GM12878 (cell line): Measurements from ENCODE around the gene SMARCAL1. TPM values are rescaled to one million over a fixed set of nuclear protein-coding genes. Genes with fewer than 3 reads are reported as not detected.

Experiments used
- ATAC-seq: fragments of 200-7000 bp; cut with Tn5 transposase; 3 replicates; pipeline ENCODE4 v1.9.1; 2020; ENCODE audit warnings: mild to moderate bottlenecking, moderate library complexity
- BruUV-seq: library from RNA; stranded (reverse); fragments of 400-500 nt; replicated peaks from 2 replicates; lab custom pipeline; 2021; lab: Mats Ljungman, UMichigan
- CTCF ChIA-PET: fragments of 300-600 bp; sonication (Branson Sonifier 250); formaldehyde crosslinking; extraction: SDS; loops from one replicate; lab custom pipeline; 2021; ENCODE audit warnings: inconsistent platforms; lab: Yijun Ruan, JAX
- POLR2A ChIA-PET: fragments of 350-600 bp; formaldehyde crosslinking; extraction: SDS; loops from one replicate; lab custom pipeline; 2021; ENCODE audit warnings: inconsistent platforms; lab: Charles Lee
- RAD21 ChIA-PET: fragments of 300-600 bp; sonication (Branson Sonifier 250); formaldehyde crosslinking; loops from one replicate; lab custom pipeline; 2023; ENCODE audit warnings: antibody characterized with exemption; ENCODE audit not compliant: unreplicated experiment; lab: Charles Lee
- SMC1A ChIA-PET: fragments of 300-600 bp; sonication (Branson Sonifier 250); formaldehyde crosslinking; loops from one replicate; lab custom pipeline; 2023; ENCODE audit not compliant: unreplicated experiment, uncharacterized antibody; lab: Charles Lee
- DNase-seq: peaks from one replicate; pipeline ENCODE4 v3.0.0-alpha.2; 2011; ENCODE audit warnings: low read depth, low spot score
- FAIRE-seq: peaks from 3 replicates; lab custom pipeline; 2011; peaks lifted over from hg19 to GRCh38; lab: Jason Lieb, UNC
- H2AFZ ChIP-seq: 2 replicates; pipeline ENCODE4 v1.6.0; 2011; ENCODE audit warnings: low read depth, low read length, control low read depth; ENCODE audit not compliant: control insufficient read depth
- H3K27ac ChIP-seq: 2 replicates; pipeline ENCODE4 v1.5.1; 2011; ENCODE audit warnings: control low read depth; ENCODE audit not compliant: control insufficient read depth, insufficient read depth
- H3K27me3 ChIP-seq, 2 experiments: replicated peaks in 1 of 2; 2 replicates each; pipeline versions ENCODE4 v1.6.0 to v1.6.1; 2011; ENCODE audit warnings: low read length in 1 of 2; ENCODE audit not compliant: control insufficient read depth in 2 of 2, insufficient read depth in 2 of 2
- H3K36me3 ChIP-seq, 2 experiments: 2 replicates each; pipeline ENCODE4 v1.5.1; 2011; ENCODE audit warnings: low read length in 1 of 2; ENCODE audit not compliant: control insufficient read depth in 2 of 2, insufficient read depth in 2 of 2
- H3K4me1 ChIP-seq: 2 replicates; pipeline ENCODE4 v1.6.1; 2011; ENCODE audit warnings: mild to moderate bottlenecking, low read length, moderate library complexity, mixed read lengths; ENCODE audit not compliant: control insufficient read depth, insufficient read depth
- H3K4me2 ChIP-seq: 2 replicates; pipeline ENCODE4 v1.6.0; 2011; ENCODE audit warnings: control low read depth; ENCODE audit not compliant: control insufficient read depth, insufficient read depth
- H3K4me3 ChIP-seq: fragments of 200-600 bp; sonication (generic); 2 replicates; pipeline ENCODE4 v1.5.1; 2016
- H3K79me2 ChIP-seq: 2 replicates; pipeline ENCODE4 v1.6.0; 2011; ENCODE audit warnings: low read length; ENCODE audit not compliant: control insufficient read depth, insufficient read depth
- H3K9ac ChIP-seq: 2 replicates; pipeline ENCODE4 v1.8.0; 2011; ENCODE audit warnings: low read length, control low read depth, mixed read lengths; ENCODE audit not compliant: control insufficient read depth, insufficient read depth
- H3K9me3 ChIP-seq: replicated peaks from 3 replicates; pipeline ENCODE4 v1.5.1; 2011; ENCODE audit warnings: mild to moderate bottlenecking, low read length; ENCODE audit not compliant: control insufficient read depth, insufficient read depth
- H4K20me1 ChIP-seq: 2 replicates; pipeline ENCODE4 v1.6.0; 2011; ENCODE audit not compliant: control insufficient read depth, insufficient read depth
- KLF5 ChIP-seq: fragments of 450-650 bp; IDR thresholded peaks from 2 replicates; pipeline ENCODE4 v1.6.1; 2014; ENCODE audit warnings: mild to moderate bottlenecking; ENCODE audit not compliant: partially characterized antibody
- NR2C2 ChIP-seq: IDR thresholded peaks from 2 replicates; pipeline ENCODE4 v1.6.1; 2011; ENCODE audit warnings: borderline replicate concordance, low read depth; ENCODE audit not compliant: control insufficient read depth, insufficient read length
- SREBF1 ChIP-seq: IDR thresholded peaks from 2 replicates; pipeline ENCODE4 v1.6.1; 2012; ENCODE audit warnings: mild to moderate bottlenecking, low read length
- TCF3 ChIP-seq: IDR thresholded peaks from 2 replicates; pipeline ENCODE4 v1.6.1; 2012; ENCODE audit warnings: low read depth, mild to moderate bottlenecking, low read length, borderline replicate concordance; ENCODE audit not compliant: insufficient read depth
- WGBS: methylation state at CpG from one replicate; pipeline ENCODE4 v1.1.6; 2016; ENCODE audit warnings: low lambda C conversion rate; ENCODE audit not compliant: insufficient replicate concordance, insufficient coverage; ENCODE audit errors: missing lambda C conversion rate; 5-methylcytosine and 5-hydroxymethylcytosine counted together
- in situ Hi-C: fragments of 300-500 bp; cut with MboI; formaldehyde crosslinking; loops from 9 replicates; pipeline ENCODE4 v1.14.3; 2018; ENCODE audit warnings: mixed read lengths
- intact Hi-C: fragments of 100-400 bp; cut with micrococcal nuclease; formaldehyde crosslinking; loops from one replicate; pipeline ENCODE4 v1.14.2; 2022; ENCODE audit not compliant: unreplicated experiment
- polyA plus RNA-seq, 11 experiments: library from polyadenylated mRNA; depleted of rRNA in 4 of 11; unstranded in 6 of 11; stranded (reverse) in 5 of 11; fragments of >200 nt; fragmentation: Nextera tagmentation in 4 of 11; fragmentation: Illumina TruSeq in 1 of 11; extraction: Ambion mirVana in 4 of 11; extraction: Trizol in 1 of 11; gene quantifications; 1 replicate in 1 of 11; 2 replicates in 10 of 11; pipeline versions ENCODE4 v1.2.1 to v1.2.3, GENCODE V29; 2011 to 2016; ENCODE audit warnings: inconsistent platforms in 2 of 11, missing spikeins in 2 of 11, low read depth in 1 of 11
- total RNA-seq, 4 experiments: library from RNA; depleted of rRNA in 3 of 4; stranded (reverse); fragments of >200 nt in 3 of 4; fragmentation: Illumina TruSeq in 1 of 4; extraction: Trizol in 1 of 4; gene quantifications; 2 replicates each; pipeline versions ENCODE4 v1.2.1 to v1.2.3, GENCODE V29; 2013 to 2021
- TF ChIP-seq, protein P1 (sequence below): fragments of 450-650 bp; IDR thresholded peaks from 2 replicates; pipeline ENCODE4 v1.6.1; 2017; ENCODE audit warnings: mild to moderate bottlenecking, low read depth, inconsistent platforms; ENCODE audit not compliant: poor library complexity, severe bottlenecking
- TF ChIP-seq, protein P2 (sequence below): IDR thresholded peaks from 2 replicates; pipeline ENCODE4 v1.6.1; 2012; ENCODE audit warnings: low read depth, low read length, improper control_type of control experiment
- TF ChIP-seq, protein P3 (sequence below): IDR thresholded peaks from 2 replicates; pipeline ENCODE4 v1.6.1; 2012; ENCODE audit warnings: low read depth, low read length, improper control_type of control experiment

The SMARCAL1 gene
- total and polyA plus RNA-seq, 10 of the 15 experiments (the other 5 are each of a cell fraction or from before 2014, with no cell fraction given): 10.8 to 32.9 (median 21.8) TPM

DNA sequence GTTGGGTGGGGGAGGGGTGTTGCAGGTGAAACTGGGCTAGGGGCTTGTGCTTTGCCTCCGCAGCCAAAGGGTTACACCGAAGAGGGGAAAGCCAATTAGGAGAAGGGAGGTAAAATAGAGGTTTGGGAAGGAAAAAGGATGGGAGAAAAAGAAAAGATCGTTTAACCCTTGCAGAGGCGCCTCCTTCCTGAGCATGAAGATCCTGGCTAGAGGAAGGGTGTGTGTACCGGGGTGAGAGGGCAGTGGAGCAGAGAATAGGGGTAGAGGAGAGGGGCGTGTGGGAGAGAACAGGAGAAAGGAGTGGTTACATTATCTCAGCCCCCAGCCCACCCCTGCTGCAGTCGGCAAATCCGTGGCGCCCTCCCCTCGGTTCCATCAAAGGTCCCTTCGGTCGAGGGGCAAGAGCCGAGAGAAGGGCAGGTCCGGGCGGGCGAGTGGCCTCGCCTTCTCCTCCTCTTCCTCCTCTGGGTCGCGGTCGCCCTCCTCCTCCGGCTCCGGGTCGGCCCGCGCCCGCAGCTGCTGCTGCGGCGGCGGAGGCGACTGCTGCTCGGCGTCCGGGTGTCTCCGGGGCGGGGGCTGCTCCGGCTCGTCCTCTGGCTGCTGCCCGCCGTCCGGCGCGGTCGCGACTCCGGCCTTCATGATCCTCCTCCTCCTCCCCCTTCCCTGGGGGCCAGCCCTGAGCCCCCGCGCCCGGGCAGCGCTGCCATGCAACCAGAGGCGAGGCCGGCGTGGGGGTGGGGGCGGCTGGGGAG, 41.1 kb upstream of the SMARCAL1 start:
- 31% methylated on average over 43 of the region's 53 CpGs for WGBS

More for the DNA sequence above, 41.1 kb upstream of the SMARCAL1 start:
- Histone ChIP-seq H3K4me2 (no peak overlapping the region), H2AFZ (no peak overlapping the region), H3K27me3 (peaks cover 4 to 6% of the 10 kb centered on the region in 2 experiments; a peak in 3 of 4 replicates), H3K4me3 (no peak overlapping the region), H3K4me1 (no peaks in the 10 kb centered on the region), H3K79me2 (no peaks in the 10 kb centered on the region), H3K9ac (no peak overlapping the region), H3K27ac (no peak overlapping the region), H4K20me1 (no peaks in the 10 kb centered on the region), H3K9me3 (no peaks in the 10 kb centered on the region), H3K36me3 (no peaks in the 10 kb centered on the region)
- BruUV-seq: no TSS peak
- ChIA-PET RAD21 (no interaction called here), POLR2A (no interaction called here), SMC1A (no interaction called here), CTCF (no interaction called here)
- TF ChIP-seq, protein P1, sequence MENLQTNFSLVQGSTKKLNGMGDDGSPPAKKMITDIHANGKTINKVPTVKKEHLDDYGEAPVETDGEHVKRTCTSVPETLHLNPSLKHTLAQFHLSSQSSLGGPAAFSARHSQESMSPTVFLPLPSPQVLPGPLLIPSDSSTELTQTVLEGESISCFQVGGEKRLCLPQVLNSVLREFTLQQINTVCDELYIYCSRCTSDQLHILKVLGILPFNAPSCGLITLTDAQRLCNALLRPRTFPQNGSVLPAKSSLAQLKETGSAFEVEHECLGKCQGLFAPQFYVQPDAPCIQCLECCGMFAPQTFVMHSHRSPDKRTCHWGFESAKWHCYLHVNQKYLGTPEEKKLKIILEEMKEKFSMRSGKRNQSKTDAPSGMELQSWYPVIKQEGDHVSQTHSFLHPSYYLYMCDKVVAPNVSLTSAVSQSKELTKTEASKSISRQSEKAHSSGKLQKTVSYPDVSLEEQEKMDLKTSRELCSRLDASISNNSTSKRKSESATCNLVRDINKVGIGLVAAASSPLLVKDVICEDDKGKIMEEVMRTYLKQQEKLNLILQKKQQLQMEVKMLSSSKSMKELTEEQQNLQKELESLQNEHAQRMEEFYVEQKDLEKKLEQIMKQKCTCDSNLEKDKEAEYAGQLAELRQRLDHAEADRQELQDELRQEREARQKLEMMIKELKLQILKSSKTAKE: no peak
- TF ChIP-seq, protein P2, sequence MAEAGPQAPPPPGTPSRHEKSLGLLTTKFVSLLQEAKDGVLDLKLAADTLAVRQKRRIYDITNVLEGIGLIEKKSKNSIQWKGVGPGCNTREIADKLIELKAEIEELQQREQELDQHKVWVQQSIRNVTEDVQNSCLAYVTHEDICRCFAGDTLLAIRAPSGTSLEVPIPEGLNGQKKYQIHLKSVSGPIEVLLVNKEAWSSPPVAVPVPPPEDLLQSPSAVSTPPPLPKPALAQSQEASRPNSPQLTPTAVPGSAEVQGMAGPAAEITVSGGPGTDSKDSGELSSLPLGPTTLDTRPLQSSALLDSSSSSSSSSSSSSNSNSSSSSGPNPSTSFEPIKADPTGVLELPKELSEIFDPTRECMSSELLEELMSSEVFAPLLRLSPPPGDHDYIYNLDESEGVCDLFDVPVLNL: no peak
- no peak for TF ChIP-seq SREBF1
- no peak for TF ChIP-seq KLF5
- TF ChIP-seq, protein P3, sequence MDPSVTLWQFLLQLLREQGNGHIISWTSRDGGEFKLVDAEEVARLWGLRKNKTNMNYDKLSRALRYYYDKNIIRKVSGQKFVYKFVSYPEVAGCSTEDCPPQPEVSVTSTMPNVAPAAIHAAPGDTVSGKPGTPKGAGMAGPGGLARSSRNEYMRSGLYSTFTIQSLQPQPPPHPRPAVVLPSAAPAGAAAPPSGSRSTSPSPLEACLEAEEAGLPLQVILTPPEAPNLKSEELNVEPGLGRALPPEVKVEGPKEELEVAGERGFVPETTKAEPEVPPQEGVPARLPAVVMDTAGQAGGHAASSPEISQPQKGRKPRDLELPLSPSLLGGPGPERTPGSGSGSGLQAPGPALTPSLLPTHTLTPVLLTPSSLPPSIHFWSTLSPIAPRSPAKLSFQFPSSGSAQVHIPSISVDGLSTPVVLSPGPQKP: no peak
- TF ChIP-seq NR2C2: no peak
- TF ChIP-seq TCF3: no peak
- in situ Hi-C loops (no loop called here), intact Hi-C loops (no loop called here)
- no peak for FAIRE-seq
- no peak for DNase-seq
- ATAC-seq: no peak
